Cardiac fibroblast (primary cell): ENCODE results near the gene ULK1.

ENCODE experiments used
- DNase-seq, 2 donors: peaks; one replicate each; pipeline versions ENCODE4 v3.0.0 to v3.0.0-alpha.2; 2010; ENCODE audit warnings: low read depth in 2 of 2
- H3K4me3 ChIP-seq, 2 donors: replicated peaks in 1 of 2; 1 replicate in 1 of 2; 2 replicates in 1 of 2; pipeline ENCODE4 v1.5.1; 2011; ENCODE audit warnings: low read depth in 2 of 2, low read length in 2 of 2, mild to moderate bottlenecking in 2 of 2, moderate library complexity in 1 of 2
- CTCF ChIP-seq: IDR thresholded peaks from one replicate; pipeline ENCODE4 v1.5.1; 2011; ENCODE audit warnings: low read depth, mild to moderate bottlenecking, low read length, inconsistent platforms

Gene ULK1

GRCh38 chr12:131933387-131933786, 39.0 kb downstream of the ULK1 start:
- no peak for DNase-seq
- no peak for TF ChIP-seq CTCF
- H3K4me3 ChIP-seq: no peak overlapping the region

- no peak overlapping the region for H3K4me3 ChIP-seq
- no peak for TF ChIP-seq CTCF
- DNase-seq: no peak
Measured at GRCh38 chr12:131934535-131934934, 40.1 kb downstream of the ULK1 start.

GRCh38 chr12:131938082-131938481, 43.7 kb downstream of the ULK1 start:
- no peak overlapping the region for H3K4me3 ChIP-seq
- no peak for TF ChIP-seq CTCF
- no peak for DNase-seq

- no peak overlapping the region for H3K4me3 ChIP-seq
- TF ChIP-seq CTCF: no peak
- DNase-seq: no peak
Measured at GRCh38 chr12:131939007-131939406, 44.6 kb downstream of the ULK1 start.

- H3K4me3 ChIP-seq: no peak overlapping the region
- no peak for TF ChIP-seq CTCF
- no peak for DNase-seq
Measured at GRCh38 chr12:131940141-131940547, 45.7 kb downstream of the ULK1 start.

- no peak for DNase-seq
- TF ChIP-seq CTCF: no peak
- no peak overlapping the region for H3K4me3 ChIP-seq
Measured at GRCh38 chr12:131941116-131941986, 46.9 kb downstream of the ULK1 start.

- H3K4me3 ChIP-seq: no peak overlapping the region
- DNase-seq: no peak
- TF ChIP-seq CTCF: no peak
Measured at GRCh38 chr12:131941987-131942341, 47.5 kb downstream of the ULK1 start.
